SK-N-SH (cell line): Measurements from ENCODE around the gene NPVF. TPM values are rescaled to one million over a fixed set of nuclear protein-coding genes. Genes with fewer than 3 reads are reported as not detected.

Experiments used
- CTCF ChIA-PET: fragments of 300-600, 350-600 bp; formaldehyde crosslinking; extraction: SDS; loops from one replicate; lab custom pipeline; 2021; lab: Yijun Ruan, JAX
- POLR2A ChIA-PET: fragments of 350-600 bp; sonication (Branson Sonifier 250); formaldehyde crosslinking; extraction: SDS; loops from one replicate; lab custom pipeline; 2020; ENCODE audit warnings: antibody characterized with exemption, inconsistent platforms; lab: Yijun Ruan, JAX
- DNase-seq: peaks from one replicate; pipeline ENCODE4 v3.0.0; 2012
- H2AFZ ChIP-seq: fragments of 200-600 bp; sonication (generic); 2 replicates; pipeline ENCODE4 v1.8.1; 2016; ENCODE audit warnings: antibody characterized with exemption, mild to moderate bottlenecking, low read depth
- H3F3A ChIP-seq: fragments of 200-600 bp; sonication (generic); replicated peaks from 2 replicates; pipeline ENCODE3; 2016; ENCODE audit warnings: antibody characterized with exemption, mild to moderate bottlenecking; ENCODE audit not compliant: insufficient read depth
- H3K27ac ChIP-seq, 2 experiments: fragments of 200-500 bp in 1 of 2; fragments of 200-600 bp in 1 of 2; sonication (Bioruptor generic) in 1 of 2; sonication (generic), shearing (Covaris generic) in 1 of 2; 2 replicates each; pipeline versions ENCODE4 v1.5.1 to v1.6.1; 2014 to 2016; ENCODE audit warnings: low read depth in 2 of 2, inconsistent platforms in 1 of 2, low read length in 1 of 2, mild to moderate bottlenecking in 1 of 2, mixed read lengths in 1 of 2
- H3K27me3 ChIP-seq: fragments of 200-600 bp; sonication (generic), shearing (Covaris generic); 2 replicates; pipeline ENCODE4 v1.6.1; 2016; ENCODE audit warnings: mixed run types; ENCODE audit not compliant: insufficient read depth
- H3K36me3 ChIP-seq, 2 experiments: fragments of 200-500 bp in 1 of 2; fragments of 200-600 bp in 1 of 2; sonication (Bioruptor generic) in 1 of 2; sonication (generic) in 1 of 2; replicated peaks in 1 of 2; 2 replicates each; pipeline versions ENCODE3 to v1.5.1; 2014 to 2016; ENCODE audit warnings: low read length in 1 of 2, mild to moderate bottlenecking in 1 of 2; ENCODE audit not compliant: insufficient read depth in 2 of 2, control insufficient read depth in 1 of 2
- H3K4me1 ChIP-seq, 2 experiments: fragments of 200-500 bp in 1 of 2; fragments of 200-600 bp in 1 of 2; sonication (Bioruptor generic) in 1 of 2; sonication (generic), shearing (Covaris generic) in 1 of 2; 2 replicates each; pipeline versions ENCODE4 v1.5.1 to v1.6.1; 2014 to 2016; ENCODE audit warnings: low read depth in 1 of 2, low read length in 1 of 2, mixed run types in 1 of 2; ENCODE audit not compliant: insufficient read depth in 2 of 2, control insufficient read depth in 1 of 2
- H3K4me2 ChIP-seq: fragments of 200-600 bp; sonication (generic), shearing (Covaris generic); 2 replicates; pipeline ENCODE4 v1.6.1; 2017; ENCODE audit warnings: mixed run types
- H3K4me3 ChIP-seq, 2 experiments: fragments of 200-500 bp in 1 of 2; fragments of 200-600 bp in 1 of 2; sonication (Bioruptor generic) in 1 of 2; sonication (generic), shearing (Covaris generic) in 1 of 2; 2 replicates each; pipeline versions ENCODE4 v1.5.1 to v1.8.1; 2014 to 2016; ENCODE audit warnings: low read depth in 2 of 2, inconsistent platforms in 1 of 2, low read length in 1 of 2, mild to moderate bottlenecking in 1 of 2, mixed read lengths in 1 of 2, moderate library complexity in 1 of 2
- H3K79me2 ChIP-seq: fragments of 200-600 bp; sonication (generic); 2 replicates; pipeline ENCODE4 v1.8.1; 2017; ENCODE audit warnings: mild to moderate bottlenecking; ENCODE audit not compliant: insufficient read depth
- H3K9ac ChIP-seq: fragments of 200-600 bp; sonication (generic); 2 replicates; pipeline ENCODE4 v1.6.1; 2017; ENCODE audit warnings: mixed run types
- H3K9me2 ChIP-seq: fragments of 200-600 bp; sonication (generic); 2 replicates; pipeline ENCODE4 v1.6.1; 2017; ENCODE audit warnings: mixed run types
- H3K9me3 ChIP-seq: fragments of 200-600 bp; sonication (generic); 2 replicates; pipeline ENCODE4 v1.6.1; 2017; ENCODE audit warnings: mixed run types, mild to moderate bottlenecking, moderate library complexity
- H4K20me1 ChIP-seq: fragments of 200-600 bp; sonication (generic); 2 replicates; pipeline ENCODE4 v1.6.1; 2017; ENCODE audit warnings: mild to moderate bottlenecking, mixed run types; ENCODE audit not compliant: insufficient read depth
- ELF1 ChIP-seq: IDR thresholded peaks from 2 replicates; pipeline ENCODE4 v1.4.0; 2012
- EP300 ChIP-seq, 2 experiments: IDR thresholded peaks; 2 replicates each; pipeline versions ENCODE4 v1.4.0 to v1.6.1; 2012; ENCODE audit warnings: borderline replicate concordance in 1 of 2, low read depth in 1 of 2, low read length in 1 of 2
- EZH2phosphoT487 ChIP-seq: fragments of 200-600 bp; sonication (generic); IDR thresholded peaks from 2 replicates; pipeline ENCODE4 v1.6.1; 2017; ENCODE audit warnings: low read depth, mixed run types, mild to moderate bottlenecking, antibody characterized with exemption, moderate library complexity, borderline replicate concordance
- FOSL2 ChIP-seq: IDR thresholded peaks from 2 replicates; pipeline ENCODE4 v1.4.0; 2012; ENCODE audit warnings: low read depth, mild to moderate bottlenecking, moderate library complexity, borderline replicate concordance
- IRF3 ChIP-seq: fragments of 150-350 bp; IDR thresholded peaks from 2 replicates; pipeline ENCODE4 v1.6.1; 2016; ENCODE audit warnings: mild to moderate bottlenecking, low read depth, low read length
- MEF2A ChIP-seq: IDR thresholded peaks from 2 replicates; pipeline ENCODE4 v1.4.0; 2012; ENCODE audit warnings: low read depth, borderline replicate concordance
- MXI1 ChIP-seq: IDR thresholded peaks from 2 replicates; pipeline ENCODE4 v1.6.1; 2012; ENCODE audit warnings: mild to moderate bottlenecking, low read depth, low read length, improper control_type of control experiment
- POLR2AphosphoS5 ChIP-seq: IDR thresholded peaks from 2 replicates; pipeline ENCODE4 v1.6.1; 2012; ENCODE audit warnings: low read depth, low read length
- RCOR1 ChIP-seq: fragments of 150-350 bp; IDR thresholded peaks from 2 replicates; pipeline ENCODE4 v1.6.1; 2017; ENCODE audit warnings: antibody characterized with exemption, low read length
- RFX5 ChIP-seq: IDR thresholded peaks from 2 replicates; pipeline ENCODE4 v1.6.1; 2012; ENCODE audit warnings: mild to moderate bottlenecking, improper control_type of control experiment, low read length
- RXRA ChIP-seq: IDR thresholded peaks from 2 replicates; pipeline ENCODE4 v1.4.0; 2012; ENCODE audit warnings: low read depth, mild to moderate bottlenecking, borderline replicate concordance
- SIN3A ChIP-seq: IDR thresholded peaks from 2 replicates; pipeline ENCODE4 v1.6.1; 2012; ENCODE audit warnings: low read depth, mild to moderate bottlenecking, low read length, moderate library complexity, borderline replicate concordance
- TCF12 ChIP-seq: IDR thresholded peaks from 2 replicates; pipeline ENCODE4 v1.4.0; 2012
- TEAD4 ChIP-seq: IDR thresholded peaks from 2 replicates; pipeline ENCODE4 v1.4.0; 2012; ENCODE audit warnings: mild to moderate bottlenecking, borderline replicate concordance; ENCODE audit not compliant: insufficient read depth
- ZBTB33 ChIP-seq: IDR thresholded peaks from 2 replicates; pipeline ENCODE4 v1.4.0; 2012; ENCODE audit warnings: low read depth, borderline replicate concordance
- WGBS: methylation state at CpG from one replicate; pipeline ENCODE4 v1.1.6; 2017; ENCODE audit warnings: low lambda C conversion rate; 5-methylcytosine and 5-hydroxymethylcytosine counted together
- polyA plus RNA-seq, 3 experiments: library from polyadenylated mRNA; depleted of rRNA; stranded (reverse); fragments of >200 nt; gene quantifications; 2 replicates each; pipeline ENCODE4 v1.2.3, GENCODE V29; 2012
- TF ChIP-seq, protein P1 (sequence below): fragments of 200-600 bp; sonication (generic); IDR thresholded peaks from 2 replicates; pipeline ENCODE4 v1.6.1; 2017; ENCODE audit warnings: antibody characterized with exemption, mild to moderate bottlenecking, moderate library complexity
- TF ChIP-seq, protein P2 (sequence below): fragments of 150-350 bp; IDR thresholded peaks from 2 replicates; pipeline ENCODE4 v1.6.1; 2017; ENCODE audit warnings: antibody characterized with exemption, low read length, low read depth, borderline replicate concordance
- TF ChIP-seq, protein P3 (sequence below): IDR thresholded peaks from 2 replicates; pipeline ENCODE4 v1.4.0; 2012; ENCODE audit warnings: low read depth, borderline replicate concordance
- TF ChIP-seq, protein P4 (sequence below): IDR thresholded peaks from 2 replicates; pipeline ENCODE4 v1.4.0; 2012; ENCODE audit warnings: low read depth

Gene NPVF
- polyA plus RNA-seq, 1 of the 3 experiments (the other 2 are of a cell fraction), result not detected

- ChIA-PET POLR2A (no interaction called here), CTCF (interaction anchor here (1.3 to 4.8 kb wide), 9 partner anchors 10 to 605 kb away, joined by 3 to 25 read pairs (median 8); no protein-coding TSS in a partner anchor)
- WGBS, result 64% methylated on average over 3 of the region's 3 CpGs
Observed at GRCh38 chr7:25249772-25250171, 21.5 kb upstream of the NPVF start.

More at GRCh38 chr7:25249772-25250171, 21.5 kb upstream of the NPVF start:
- Histone ChIP-seq H2AFZ (no peak overlapping the region), H3K79me2 (no peaks in the 10 kb centered on the region), H3K9me3 (no peaks in the 10 kb centered on the region), H3K27ac (no peak overlapping the region), H3K27me3 (no peaks in the 10 kb centered on the region), H3K4me2 (no peak overlapping the region), H3K4me1 (no peaks in the 10 kb centered on the region; a peak in 1 of 4 replicates), H3K4me3 (no peak overlapping the region), H3K9ac (no peak overlapping the region), H4K20me1 (no peaks in the 10 kb centered on the region), H3K36me3 (no peaks in the 10 kb centered on the region), H3K9me2 (no peaks in the 10 kb centered on the region), H3F3A (no peaks in the 10 kb centered on the region)
- no peak for DNase-seq
- no peak for TF ChIP-seq RCOR1
- TF ChIP-seq IRF3, result no peak
- TF ChIP-seq EZH2phosphoT487, result no peak
- TF ChIP-seq ELF1, result no peak
- no peak for TF ChIP-seq TEAD4
- no peak for TF ChIP-seq RXRA
- TF ChIP-seq POLR2AphosphoS5, result no peak
- no peak for TF ChIP-seq RFX5
- TF ChIP-seq EP300 (IDR thresholded peaks at IDR 0.05; ENCODE audit: borderline replicate concordance in 1 of 2, low read depth in 1 of 2, low read length in 1 of 2), result no peak
- no peak for TF ChIP-seq SIN3A
- TF ChIP-seq TCF12, result no peak
- TF ChIP-seq FOSL2, result no peak
- no peak for TF ChIP-seq MEF2A
- TF ChIP-seq, protein P1, sequence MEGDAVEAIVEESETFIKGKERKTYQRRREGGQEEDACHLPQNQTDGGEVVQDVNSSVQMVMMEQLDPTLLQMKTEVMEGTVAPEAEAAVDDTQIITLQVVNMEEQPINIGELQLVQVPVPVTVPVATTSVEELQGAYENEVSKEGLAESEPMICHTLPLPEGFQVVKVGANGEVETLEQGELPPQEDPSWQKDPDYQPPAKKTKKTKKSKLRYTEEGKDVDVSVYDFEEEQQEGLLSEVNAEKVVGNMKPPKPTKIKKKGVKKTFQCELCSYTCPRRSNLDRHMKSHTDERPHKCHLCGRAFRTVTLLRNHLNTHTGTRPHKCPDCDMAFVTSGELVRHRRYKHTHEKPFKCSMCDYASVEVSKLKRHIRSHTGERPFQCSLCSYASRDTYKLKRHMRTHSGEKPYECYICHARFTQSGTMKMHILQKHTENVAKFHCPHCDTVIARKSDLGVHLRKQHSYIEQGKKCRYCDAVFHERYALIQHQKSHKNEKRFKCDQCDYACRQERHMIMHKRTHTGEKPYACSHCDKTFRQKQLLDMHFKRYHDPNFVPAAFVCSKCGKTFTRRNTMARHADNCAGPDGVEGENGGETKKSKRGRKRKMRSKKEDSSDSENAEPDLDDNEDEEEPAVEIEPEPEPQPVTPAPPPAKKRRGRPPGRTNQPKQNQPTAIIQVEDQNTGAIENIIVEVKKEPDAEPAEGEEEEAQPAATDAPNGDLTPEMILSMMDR, result no peak
- TF ChIP-seq MXI1, result no peak
- TF ChIP-seq, protein P2, sequence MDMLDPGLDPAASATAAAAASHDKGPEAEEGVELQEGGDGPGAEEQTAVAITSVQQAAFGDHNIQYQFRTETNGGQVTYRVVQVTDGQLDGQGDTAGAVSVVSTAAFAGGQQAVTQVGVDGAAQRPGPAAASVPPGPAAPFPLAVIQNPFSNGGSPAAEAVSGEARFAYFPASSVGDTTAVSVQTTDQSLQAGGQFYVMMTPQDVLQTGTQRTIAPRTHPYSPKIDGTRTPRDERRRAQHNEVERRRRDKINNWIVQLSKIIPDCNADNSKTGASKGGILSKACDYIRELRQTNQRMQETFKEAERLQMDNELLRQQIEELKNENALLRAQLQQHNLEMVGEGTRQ, result no peak
- TF ChIP-seq, protein P3, sequence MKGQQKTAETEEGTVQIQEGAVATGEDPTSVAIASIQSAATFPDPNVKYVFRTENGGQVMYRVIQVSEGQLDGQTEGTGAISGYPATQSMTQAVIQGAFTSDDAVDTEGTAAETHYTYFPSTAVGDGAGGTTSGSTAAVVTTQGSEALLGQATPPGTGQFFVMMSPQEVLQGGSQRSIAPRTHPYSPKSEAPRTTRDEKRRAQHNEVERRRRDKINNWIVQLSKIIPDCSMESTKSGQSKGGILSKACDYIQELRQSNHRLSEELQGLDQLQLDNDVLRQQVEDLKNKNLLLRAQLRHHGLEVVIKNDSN, result no peak
- TF ChIP-seq, protein P4, sequence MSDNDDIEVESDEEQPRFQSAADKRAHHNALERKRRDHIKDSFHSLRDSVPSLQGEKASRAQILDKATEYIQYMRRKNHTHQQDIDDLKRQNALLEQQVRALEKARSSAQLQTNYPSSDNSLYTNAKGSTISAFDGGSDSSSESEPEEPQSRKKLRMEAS, result no peak
- TF ChIP-seq ZBTB33, result no peak
